Stimulated activated CD8-positive, alpha-beta memory T cell treated with anti-CD3 and anti-CD28 coated beads, Interleukin-12 subunit alpha, Interleukin-12 subunit beta, amount 100 ng/mL, for 1 hour (primary cell): ENCODE results near the gene FDX1.

Experiments used
- DNase-seq: peaks from one replicate; pipeline ENCODE4 v3.0.0-alpha.2; 2020; ENCODE audit warnings: low read depth

FDX1 gene

DNA sequence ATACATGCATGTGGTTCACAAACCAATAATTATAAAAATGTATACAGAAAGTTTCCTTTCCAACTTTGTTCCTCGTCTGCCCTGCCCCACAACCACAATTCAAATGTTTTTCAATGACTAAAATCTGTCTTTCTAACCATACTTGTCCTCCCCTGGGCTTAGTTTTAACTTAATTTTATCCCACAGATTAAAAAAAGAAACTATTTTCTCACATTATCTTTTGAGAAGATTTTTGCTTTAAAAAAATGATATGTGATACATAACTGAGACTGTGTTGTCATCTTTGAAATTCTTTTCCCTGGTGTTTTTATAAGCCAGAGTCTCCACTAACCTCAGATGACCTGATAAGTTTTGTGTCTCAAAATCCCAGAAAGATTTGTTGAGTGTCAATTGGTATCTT is 79.0 kb downstream of the FDX1 start:
- no peak for DNase-seq

GRCh38 chr11:110509472-110509871 is 79.7 kb downstream of the FDX1 start:
- no peak for DNase-seq

DNA sequence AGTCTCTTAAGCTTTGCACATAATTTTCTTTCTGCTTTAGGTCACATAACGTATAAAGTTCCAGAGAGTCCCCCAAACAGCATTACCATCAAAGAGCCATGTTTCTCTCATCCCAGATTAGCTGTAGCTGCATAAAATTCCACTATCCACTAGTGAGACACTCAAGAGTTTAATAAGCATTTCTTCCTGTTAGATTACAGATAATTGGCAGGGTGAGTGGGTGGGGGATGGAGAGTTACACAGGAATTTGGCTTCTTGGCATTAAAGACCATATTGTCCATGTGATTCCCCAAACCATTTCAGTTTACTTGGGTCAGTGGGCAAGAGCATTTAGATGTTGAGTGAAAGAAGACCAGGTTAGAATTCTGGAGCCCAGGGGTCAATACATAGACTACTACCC is 82.3 kb downstream of the FDX1 start:
- DNase-seq, result no peak

DNA sequence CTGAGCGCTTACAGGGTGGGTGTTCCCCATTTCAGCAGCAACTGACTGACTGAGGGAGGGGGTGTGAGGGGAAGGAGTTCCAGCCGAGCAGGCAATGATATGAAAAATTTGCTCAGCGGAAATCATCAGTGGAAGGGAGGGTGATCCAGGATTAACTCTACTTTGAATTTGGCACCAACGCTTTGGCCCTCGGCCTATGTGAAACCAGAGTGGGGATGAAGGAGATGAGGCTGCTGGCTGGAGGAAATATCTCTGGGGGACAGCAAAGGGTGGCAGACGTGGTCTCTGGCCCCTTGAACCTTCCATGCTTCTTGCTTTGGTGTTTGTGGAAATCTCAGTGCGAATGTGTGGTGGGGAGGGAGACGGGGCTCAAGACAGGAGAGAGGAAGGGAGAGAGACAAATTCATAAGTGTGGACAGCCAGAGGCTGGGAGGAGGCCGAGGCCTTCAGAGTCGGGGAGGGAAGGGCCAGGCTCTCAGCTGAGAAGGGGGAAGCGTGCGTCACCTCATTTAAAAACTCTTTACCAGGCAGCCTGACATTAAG is 83.6 kb downstream of the FDX1 start:
- DNase-seq, result no peak

GRCh38 chr11:110513846-110514437 is 84.2 kb downstream of the FDX1 start:
- DNase-seq, result no peak
